Stimulated activated CD4-positive, alpha-beta T cell treated with anti-CD3 and anti-CD28 coated beads, TNF-alpha, amount 100 ng/mL, for 1 hour (primary cell): ENCODE data around the gene MRGPRE.

ENCODE experiments used
- DNase-seq, 3 donors: peaks; one replicate each; pipeline ENCODE4 v3.0.0-alpha.2; 2020; ENCODE audit warnings: low read depth in 3 of 3, low spot score in 1 of 3

MRGPRE gene

DNA sequence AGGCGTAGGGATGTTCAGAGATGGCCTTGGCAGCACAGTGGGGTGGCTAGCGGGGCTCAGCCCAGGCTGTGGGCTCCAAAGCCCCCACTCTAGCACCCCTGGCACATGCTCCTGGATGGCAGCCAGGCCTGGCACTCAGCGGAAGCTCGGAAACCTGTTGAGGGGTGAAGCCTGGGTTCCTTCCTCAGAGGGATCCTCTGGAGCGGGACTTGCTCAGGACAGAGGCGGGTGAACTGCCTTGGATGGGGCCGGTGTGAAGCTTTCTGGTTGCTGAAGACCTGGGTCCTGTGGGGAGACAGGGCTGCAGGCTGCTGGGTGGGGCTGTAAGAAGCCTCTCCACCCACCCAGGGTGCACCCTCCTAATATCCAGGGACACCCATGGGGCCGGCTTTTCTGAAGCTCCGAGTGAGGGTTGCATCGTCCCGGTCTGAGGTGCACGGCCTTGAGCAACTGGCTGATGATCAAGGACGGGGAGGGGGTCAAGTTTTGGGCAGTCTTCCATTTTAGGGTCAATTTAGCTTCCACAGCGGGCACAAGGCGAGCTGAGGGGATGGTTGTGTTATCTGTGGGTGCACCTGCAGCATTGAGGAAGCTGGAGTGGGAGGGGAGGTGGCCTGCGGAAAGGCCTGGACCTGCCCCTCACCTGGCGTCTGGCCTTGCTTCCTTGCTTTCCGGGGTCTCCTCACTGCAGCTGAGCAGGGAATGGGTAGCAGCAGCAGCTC, 5.2 kb downstream of the MRGPRE start:
- DNase-seq, result no peak

DNA sequence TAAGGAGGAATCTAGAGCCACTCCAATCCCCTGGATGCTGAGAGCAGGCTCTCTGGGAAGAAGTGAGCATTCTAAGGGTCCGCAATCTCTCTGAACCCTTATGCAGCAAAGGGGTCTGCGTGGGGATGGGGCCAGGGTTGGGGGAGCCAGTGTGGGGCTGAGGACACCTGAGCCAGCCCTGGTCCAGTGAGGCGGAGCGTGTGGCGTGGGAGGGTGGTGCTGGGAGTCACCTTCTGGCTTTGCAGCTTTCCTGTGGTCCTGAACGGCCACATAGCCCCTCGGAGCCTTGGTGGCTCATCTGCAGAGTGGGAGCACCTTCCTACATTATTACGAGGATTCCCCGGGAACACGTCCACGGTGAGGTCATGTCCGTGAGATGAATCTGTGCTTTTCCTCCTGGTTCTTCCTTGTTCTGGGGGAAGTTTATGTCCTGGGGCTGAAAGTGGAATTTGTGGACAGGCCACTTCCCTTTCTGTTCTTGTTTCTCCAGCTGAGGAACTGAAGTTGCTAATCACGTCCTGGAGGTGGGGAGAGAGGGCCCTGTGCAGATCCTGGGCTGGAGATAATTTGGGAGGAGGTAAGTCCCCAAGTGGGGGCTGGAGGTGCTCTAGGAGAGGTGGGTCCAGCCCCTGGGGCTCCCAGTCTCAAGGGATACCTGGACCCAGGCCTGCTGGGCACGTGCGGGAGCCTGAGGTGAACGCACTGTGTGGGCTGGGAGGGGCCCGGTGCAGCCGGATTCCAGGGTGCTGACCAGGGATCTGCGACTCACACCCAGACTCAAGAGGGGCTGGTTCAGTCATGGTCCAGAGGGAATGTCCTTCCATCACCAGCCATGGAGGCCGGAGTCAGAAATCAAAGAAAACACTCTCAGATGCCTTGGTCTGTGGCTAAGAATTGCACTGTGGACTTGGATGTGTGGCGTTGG, 6.1 kb downstream of the MRGPRE start:
- DNase-seq, result no peak

DNA sequence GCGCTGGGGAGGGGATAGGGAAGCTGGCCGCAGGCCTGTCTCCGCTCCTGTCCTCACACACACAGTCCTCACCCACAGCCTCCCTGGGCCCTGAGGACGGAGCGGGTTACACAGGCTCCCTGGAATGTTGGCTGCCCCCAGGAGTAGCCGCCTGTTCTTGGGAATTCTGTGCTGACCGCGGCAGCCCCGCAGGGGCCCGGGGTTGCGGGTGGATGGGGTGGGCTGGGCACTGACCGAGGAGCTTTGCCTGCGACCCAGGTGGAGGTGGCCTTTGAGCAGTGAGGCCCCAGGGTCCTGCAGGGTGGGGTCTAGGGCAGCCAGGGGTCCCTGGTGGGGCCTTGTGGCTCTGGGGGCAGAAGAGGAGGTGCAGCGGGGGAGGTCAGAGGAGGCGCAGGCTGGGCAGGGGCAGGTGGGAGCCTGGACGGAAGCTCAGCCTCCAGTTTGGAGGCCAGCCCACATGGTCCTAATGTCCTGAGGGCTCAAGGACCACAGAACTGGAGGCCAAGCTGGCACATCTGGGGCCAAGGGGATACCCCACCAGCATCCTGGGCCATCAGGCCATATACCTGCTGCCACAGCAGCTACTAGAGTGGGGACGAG, 7.0 kb downstream of the MRGPRE start:
- DNase-seq, result no peak

DNA sequence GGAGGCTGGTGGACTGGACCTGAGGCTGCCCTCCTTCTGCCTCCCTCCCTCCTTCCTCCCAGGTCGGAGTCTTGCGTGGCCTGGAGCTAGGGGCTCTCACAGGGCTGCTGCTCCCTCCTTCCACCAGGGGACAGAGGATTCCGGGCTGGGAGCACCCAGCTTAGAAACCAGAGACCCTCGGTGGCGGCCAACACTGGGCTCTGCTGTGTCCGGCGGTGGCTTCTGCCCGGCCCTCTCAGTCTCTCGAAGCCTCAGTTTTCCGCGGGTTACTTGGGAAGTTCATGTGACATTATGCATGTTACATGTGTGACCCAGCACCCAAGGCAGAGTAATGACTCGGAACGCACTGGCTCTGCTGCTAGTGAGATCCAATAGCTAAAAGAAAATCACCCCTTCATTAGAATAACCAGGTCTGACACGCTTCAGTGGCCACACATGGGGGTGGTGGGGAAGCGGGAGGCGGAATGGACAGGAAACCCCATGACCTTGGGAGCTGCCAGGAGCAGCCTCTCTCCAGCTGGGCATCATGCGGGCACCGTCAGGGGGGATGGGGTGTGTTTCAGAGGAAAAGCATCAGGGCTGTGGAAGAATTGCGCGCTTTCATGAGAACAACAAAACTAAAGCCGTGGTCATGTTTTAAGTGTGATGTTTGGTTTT, 7.7 kb downstream of the MRGPRE start:
- no peak for DNase-seq

DNA sequence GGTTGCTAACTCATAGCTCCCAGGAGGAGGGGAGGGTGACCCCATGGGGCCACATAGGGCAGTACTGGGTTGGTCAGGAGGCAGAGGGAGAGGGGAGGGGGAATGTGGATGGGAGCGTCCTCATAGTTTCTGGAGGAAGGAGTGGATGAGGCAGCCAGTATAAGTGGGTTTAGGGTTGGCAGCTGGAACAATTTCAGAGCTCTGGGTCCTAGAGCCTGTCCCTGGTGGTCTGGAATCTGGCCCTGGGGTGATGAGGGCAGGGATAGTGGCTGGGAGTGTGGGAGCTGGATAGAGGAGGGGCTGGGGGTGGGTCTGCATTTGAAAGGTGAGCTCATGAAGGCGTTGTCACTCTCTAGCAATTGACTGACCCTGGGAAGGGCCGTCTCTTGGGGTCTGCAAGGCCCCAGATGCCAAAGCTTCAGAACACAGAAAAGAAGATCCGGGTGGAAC, 8.3 kb downstream of the MRGPRE start:
- DNase-seq, result no peak

DNA sequence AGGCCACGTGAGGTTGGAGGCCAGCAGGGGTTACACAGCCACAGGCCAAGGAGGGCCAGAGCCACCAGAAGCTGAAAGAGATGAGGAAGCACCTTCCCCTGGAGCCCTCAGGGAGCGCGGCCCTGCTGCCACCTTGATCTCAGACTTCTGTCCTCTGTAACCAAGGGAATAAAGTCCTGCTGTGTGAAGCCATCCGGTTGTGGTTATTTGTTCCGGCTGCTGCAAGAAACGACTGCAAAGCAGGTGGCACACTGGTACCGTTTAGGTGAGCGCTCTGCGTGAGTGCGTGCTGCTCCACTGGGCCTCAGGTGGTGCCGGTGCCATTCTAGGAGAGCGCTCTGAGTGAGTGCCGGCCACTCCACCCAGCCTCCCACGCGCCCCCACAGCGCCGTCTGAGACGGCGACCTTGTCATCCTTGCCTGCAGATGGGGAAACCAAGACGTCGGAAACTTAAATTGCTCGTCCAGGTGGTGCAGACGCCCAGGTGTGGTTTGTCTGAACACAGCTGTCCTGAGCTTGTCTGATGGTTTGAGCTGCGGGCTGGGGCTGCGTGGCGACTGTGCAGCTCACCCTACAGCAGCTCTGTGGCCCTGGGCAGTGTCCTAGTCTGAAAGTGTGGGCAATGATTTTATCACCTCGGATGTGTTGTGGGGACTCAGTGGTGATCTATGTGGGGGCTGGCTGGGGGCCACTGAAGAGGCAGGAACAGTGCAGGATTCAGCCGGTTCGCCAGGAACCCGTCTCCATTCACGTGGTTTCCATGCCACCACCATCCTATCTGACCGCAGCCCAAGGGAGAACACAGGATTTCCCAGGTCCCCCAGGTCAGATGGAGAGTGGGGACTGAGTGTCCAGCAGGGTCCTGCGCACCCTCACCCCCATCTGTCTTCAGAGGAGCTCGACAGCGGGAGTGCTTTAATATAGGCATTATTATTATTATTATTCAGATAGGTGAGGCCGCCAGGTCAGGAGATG, 9.0 kb downstream of the MRGPRE start:
- DNase-seq, result no peak

DNA sequence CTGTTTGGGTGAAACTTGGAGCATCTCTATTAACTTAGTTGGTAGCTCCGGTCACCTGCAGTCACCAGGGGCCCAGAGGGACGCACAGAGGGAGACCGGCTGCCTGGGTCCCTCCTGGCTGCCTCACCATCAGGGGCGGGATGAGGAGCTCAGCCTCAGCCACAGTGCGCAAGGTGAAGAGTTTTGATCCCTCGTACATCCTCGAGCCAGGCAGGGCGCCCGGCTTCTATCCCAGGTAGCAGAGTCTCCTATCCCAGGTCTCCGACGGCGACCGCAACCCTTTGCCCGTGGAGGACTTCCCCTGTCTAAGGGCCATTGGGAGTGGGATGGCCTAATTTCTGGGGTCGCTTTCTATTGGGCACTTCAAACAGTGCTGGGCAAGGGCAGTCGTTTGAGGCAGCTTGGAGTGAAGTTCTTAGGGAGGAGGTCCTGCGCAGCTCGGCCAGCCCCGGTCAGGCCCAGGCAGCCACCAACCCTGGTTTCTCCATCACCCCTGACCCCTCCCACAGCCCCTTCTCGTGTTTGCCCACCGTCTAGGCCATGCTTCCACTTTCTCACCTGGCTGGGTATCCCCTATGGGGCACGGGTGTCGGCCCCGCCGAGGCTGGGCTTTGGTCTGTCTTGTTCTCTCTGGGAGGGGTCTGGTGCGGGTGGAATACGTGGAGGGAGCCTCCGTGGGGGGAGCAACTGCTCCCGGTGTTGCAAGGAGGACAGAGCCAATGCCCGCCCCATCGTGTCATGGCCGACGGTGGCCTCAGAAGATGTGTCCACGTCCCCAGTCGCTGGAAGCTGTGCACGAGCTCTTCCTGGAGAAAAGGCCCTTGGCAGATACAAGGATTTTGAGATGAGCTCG, 10.0 kb downstream of the MRGPRE start:
- DNase-seq, result no peak

DNA sequence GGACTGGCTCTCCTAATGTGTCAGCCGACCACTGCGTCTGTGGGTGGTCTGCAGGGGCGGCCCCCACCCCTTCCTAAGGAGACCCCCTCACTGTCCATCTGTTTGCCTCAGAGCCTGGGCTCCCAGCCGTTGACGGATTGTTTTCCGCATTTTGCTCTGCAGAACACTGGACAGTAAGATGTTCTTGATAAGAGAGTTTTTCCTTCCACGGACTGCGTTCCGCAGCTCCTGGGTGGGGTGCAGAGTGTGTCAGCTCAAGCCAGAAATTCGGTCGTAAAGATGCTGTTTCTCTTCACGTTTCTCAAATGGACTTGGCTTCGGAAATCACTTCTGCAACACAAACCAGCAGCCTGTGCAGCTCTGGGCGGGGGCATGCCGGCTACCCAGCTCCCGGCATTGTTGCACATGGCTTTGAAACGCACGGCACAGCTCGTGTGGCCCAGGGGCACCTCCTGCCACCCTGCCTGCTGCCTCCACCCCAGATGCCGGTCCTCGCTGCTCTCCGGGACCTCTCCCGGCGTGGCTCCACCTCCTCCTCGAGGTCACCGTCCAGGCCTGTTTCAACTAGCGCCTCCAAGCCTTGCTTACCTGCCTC, 10.7 kb downstream of the MRGPRE start:
- DNase-seq, result no peak

DNA sequence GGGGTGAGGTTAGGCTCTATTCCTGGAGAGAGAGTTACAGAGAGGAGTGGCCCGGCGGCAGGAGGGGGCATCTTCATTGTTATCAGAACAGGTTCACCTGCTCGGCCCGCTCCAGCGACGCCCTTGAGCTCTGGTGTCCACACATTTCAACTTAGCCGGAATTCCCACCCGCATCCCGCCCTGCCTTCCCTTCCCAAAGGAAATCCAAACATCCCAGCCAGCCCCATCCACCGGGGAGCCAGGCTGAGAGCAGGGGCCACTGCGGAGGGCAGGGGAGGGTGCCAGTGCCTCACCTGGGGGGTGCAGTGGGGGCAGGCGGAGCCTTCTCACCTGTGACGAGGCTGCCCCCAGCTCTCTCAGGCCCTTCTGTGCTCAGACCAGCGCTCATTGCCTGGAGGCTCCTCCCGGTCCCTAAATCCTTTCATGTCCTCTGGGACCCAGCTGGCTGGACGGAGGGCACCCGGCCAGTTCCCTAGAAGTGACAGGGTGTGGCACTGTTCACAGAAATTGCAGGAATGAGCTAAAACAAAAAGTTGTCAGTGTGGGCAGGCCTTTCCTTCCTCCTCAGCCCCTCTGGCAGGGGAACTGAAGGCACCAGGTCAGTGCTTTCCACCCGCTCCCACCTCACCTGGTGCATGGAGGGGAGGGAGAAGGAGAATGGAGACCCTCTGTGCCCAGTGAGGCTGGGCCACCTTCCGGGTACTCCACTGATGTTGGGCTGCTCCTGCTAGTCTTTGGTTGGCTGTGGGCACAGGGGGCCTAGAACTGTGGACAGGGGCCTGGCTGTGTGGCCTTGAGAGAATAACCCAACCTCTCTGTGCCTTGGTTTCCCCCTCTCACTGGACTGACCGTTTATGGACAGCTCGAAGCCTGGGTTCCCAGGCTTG, 11.5 kb downstream of the MRGPRE start:
- no peak for DNase-seq

DNA sequence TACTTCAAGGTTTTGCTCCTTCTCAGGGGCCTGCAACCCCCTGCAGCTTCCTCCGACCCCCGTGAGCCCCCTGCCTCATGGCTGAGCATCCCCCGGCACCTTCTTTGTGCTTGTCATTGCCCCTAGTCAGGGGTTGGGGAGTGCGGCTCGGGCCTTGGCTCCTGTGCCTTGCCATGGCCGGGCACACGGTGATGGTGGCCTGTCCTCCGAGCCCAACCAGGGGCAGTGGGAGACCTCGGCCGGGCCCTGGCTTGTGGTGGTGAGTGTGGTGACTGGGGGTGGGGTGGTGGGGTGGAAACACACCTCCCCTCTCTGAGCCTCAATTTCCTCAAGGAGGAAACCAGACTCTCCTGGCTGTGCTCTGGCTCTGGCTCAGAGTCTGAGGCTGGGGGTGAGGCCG, 12.1 kb downstream of the MRGPRE start:
- DNase-seq, result no peak

DNA sequence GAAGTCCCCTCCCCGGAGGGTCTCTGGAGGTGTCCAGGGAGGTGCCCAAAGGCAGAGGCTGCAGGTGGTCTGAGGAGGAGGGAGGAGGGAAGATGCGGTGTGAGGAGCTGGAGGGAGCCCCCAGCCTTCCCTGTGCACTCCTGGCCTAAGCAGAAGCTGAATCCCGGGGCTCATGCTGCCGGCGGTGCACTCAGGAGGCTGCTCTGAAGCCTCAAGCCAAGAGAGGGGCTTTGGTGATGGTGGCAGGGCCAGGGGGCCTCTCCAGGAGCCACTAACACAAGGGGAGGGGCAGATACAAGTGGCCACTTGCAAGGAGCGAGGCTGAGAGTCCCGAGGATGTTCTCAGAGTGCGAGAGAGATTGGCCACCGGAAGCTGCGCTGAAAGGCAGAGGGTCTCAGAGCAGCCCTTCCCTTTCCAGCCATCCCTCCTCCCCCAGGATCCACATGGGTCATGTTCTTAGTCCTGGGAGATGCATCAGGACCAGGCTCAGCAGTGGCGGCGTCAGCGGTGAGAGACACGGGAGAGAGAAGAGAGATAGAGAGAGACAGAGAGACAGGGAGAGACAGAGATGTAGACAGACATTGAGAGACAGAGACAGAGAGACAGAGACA, 12.8 kb downstream of the MRGPRE start:
- DNase-seq, result no peak

DNA sequence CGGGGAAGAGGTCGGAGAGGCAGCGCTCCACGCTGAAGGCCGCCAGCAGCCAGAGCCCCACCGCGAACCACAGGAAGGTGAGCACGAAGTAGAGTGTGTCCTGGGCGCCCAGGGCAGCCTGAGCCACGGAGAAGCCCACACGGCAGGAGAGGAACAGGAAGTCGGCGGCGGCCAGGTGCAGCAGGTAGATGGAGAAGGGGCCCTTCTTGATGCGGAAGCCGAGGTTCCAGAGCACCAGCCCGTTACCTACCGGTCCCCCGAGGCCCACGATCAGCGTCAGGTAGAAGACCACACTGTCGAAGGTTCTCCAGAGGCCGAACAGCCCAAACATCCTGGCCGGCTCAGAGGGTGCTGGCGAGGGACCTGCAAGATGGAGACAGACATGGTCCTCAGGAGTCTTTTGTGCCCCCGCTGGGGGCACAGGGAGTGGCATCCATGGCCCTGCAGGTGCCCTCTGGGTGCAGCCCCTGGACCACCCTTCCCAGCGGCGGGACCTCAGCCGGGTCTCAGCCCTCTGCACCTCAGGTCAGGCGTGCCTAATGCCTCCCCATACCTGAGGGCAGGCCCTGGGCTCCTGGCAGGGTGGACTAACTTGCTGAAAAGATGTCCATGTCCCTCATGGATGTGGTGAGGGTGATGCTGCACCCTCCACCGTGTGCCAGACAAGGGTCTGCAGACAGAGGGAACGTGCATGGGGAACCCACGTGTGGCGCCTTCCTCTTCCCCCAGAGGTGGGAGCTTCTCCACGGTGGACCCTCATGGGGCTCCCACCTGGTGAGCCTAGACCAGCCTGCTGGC, 13.5 kb downstream of the MRGPRE start, which contains the start of gene MRGPRG:
TSS of gene MRGPRG (minus strand) at position 331 of the 798 bp plus-strand sequence. CDS start at position 331, 0 bp downstream.
- no peak for DNase-seq

DNA sequence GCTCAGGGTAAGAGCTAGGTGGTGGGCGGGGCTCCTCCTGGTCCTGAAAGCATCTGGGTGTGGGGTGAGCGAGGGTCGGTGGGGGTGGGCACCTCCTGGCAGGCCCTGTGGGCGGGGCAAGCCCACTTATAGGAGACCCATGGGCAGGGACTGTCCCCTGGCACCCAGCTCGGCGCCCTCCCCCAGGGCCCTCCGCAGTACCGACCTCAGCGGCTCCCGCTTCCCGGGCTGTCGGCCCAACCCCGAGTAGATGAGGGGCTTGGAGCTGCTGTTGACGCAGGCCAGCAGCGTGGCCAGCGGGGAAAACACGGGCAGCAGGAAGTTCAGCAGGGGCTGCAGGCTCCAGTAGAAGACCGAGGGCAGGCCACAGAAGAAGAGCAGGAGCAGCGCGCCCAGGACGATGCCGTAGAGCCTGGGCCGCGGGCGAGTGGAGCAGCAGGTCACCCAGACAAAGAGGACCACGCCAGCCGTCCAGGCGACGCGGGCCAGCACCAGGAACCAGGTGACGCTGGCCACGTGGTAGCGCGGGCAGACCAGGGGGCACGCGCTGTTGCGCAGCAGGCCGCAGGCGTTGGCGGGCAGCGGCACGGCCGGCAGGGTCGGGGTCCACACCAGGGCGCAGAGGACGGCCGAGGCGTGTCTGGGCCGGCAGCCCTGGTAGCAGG, 14.3 kb downstream of the MRGPRE start:
- no peak for DNase-seq

DNA sequence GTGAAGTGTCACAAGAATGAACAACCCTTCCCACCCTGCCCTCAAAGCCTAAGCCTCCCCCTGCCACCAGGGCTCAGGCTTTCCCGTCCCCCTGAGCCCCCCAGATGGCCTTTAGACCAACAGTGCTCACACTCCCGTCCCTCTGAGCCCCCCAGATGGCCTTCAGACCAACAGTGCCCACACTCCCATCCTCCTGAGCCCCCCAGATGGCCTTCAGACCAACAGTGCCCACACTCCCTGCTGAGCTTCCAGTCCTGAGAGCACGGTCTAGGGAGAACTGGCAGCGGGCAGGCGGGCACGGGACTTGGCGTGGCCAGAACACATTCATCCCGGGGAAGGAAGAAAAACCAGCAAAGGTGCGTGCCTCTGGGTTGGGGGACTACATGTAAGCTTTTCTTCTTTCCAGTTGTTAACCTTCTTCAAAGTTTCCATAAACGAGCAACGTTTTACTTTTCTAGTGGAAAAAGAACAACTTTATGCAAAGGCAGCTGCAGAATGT, 16.1 kb downstream of the MRGPRE start:
- no peak for DNase-seq

DNA sequence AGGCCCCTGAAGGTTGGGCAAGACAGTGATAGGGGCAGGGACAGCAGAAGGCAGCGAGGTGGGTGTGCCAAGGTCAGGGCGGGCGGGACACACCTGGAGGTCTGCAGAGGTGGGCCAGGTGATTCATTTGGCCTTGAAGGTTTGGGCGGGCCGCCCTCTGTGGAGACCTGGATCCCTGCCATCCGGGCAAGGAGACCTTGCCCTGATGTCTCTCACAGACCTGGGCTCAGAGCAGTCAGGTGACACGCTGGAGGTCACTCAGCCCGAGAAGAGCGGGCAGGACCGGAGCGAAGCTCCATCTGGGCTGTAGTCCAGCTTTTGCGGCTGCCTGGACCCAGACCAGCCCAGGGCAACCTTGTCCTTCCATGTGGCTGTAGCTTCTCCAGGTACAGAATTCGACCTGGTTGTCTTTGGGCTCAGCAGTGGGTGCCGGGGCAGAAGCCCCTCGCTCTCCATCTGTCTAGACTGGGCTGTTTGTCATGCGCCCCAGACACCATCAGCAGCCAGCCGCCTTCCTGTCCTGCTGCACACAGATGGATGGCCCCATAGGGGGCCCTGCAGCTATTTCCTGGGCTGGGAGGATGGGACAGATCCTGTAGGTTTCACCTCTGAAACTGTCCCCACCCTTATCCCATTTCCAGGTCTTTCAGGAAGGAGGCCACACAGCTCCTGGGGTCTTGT, 16.7 kb downstream of the MRGPRE start:
- DNase-seq, result no peak

DNA sequence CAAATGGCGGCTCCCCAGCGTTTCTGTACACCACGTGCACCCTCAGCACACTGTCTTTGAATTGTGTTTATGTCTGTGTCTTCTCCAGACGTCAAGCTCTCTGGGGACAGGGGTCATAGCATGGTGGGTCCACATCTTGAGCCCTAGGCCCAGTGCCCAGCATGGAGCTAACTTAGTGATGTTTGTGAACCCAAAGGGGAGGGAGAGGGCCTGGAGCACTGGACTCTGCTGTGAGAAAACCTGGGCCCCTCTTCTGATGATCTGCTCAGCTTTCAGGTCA, 17.9 kb downstream of the MRGPRE start:
- DNase-seq, result no peak
